Activated CD4-positive, alpha-beta T cell treated with anti-CD3 and anti-CD28 coated beads, Interleukin-2, amount 10 ng/mL, durations not matched to agents 7 days and 5 days (primary cell): ENCODE measurements around the gene HDLBP. TPM values are rescaled to one million over a fixed set of nuclear protein-coding genes. Genes with fewer than 3 reads are reported as not detected.
A peak's percentile ranks its signal among the peaks of the same experiment; 100 is the strongest.

Experiments
- CTCF ChIA-PET: fragments of 350-600 bp; sonication (Branson Sonifier 250); formaldehyde crosslinking; loops from one replicate; lab custom pipeline; 2021; ENCODE audit warnings: antibody characterized with exemption; lab: Charles Lee
- POLR2A ChIA-PET: fragments of 350-600 bp; sonication (Branson Sonifier 250); formaldehyde crosslinking; loops from one replicate; lab custom pipeline; 2021; ENCODE audit warnings: antibody characterized with exemption; lab: Charles Lee
- DNase-seq: peaks from one replicate; pipeline ENCODE4 v3.0.0-alpha.2; 2020
- H3K27ac Mint-ChIP-seq: one replicate; pipeline ENCODE4 v1.8.0; 2021; ENCODE audit warnings: mild to moderate bottlenecking, moderate library complexity, mixed read lengths
- H3K27me3 Mint-ChIP-seq: one replicate; pipeline ENCODE4 v1.8.0; 2021; ENCODE audit warnings: mixed read lengths
- H3K36me3 Mint-ChIP-seq: one replicate; pipeline ENCODE4 v1.8.0; 2021; ENCODE audit warnings: low read depth, mixed read lengths
- H3K4me1 Mint-ChIP-seq: one replicate; pipeline ENCODE4 v1.8.0; 2021; ENCODE audit warnings: mixed read lengths
- H3K4me3 Mint-ChIP-seq: one replicate; pipeline ENCODE4 v1.8.0; 2021; ENCODE audit warnings: mild to moderate bottlenecking, moderate library complexity, mixed read lengths
- H3K9me3 Mint-ChIP-seq: one replicate; pipeline ENCODE4 v1.8.0; 2021; ENCODE audit warnings: mixed read lengths
- total RNA-seq, 2 experiments: library from RNA; stranded (reverse); gene quantifications; one replicate each; pipeline ENCODE4 v1.2.3, GENCODE V29; 2021

HDLBP gene
- total RNA-seq, 2 experiments from 2014 or later, result 198 to 203 TPM

DNA sequence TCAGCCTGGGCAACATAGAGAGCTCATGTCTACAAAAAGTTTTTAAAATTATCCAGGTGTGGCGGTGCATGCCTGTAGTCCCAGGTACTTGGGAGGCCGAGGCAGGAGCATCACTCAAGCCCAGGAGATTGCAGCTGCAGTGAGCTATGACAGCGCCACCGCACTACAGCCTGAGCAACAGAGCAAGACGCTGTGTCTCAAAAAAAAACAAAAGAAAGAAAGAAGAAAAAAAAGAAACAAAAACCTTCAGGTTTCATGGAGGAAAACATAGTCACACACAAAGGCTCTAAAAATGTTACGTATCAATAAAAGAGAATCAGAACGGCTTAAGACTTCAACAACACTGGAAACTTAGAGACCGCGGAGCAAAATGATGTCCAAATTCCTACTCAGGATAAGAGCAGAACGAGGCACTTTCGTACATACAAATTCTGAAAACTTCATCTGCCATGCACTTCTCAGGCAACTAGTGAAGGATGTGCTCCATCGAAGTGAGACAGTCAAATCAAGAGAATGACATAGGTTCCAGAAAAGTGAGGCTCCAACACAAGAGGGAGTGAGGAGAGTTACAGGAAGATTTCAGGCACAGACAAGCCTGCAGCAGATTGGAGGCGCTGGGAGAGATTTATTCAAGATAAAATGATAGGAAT lies 4.4 kb downstream of the HDLBP start:
- Mint-ChIP-seq H3K27me3 (no peaks in the 10 kb centered on the region), H3K4me1 (peaks cover 71% of the 10 kb centered on the region), H3K4me3 (no peak overlapping the region), H3K27ac (peak overlapping the region; percentile 60), H3K36me3 (peaks cover 24% of the 10 kb centered on the region), H3K9me3 (no peaks in the 10 kb centered on the region)
- no peak for DNase-seq
- ChIA-PET CTCF (no interaction called here), POLR2A (no interaction called here)

DNA sequence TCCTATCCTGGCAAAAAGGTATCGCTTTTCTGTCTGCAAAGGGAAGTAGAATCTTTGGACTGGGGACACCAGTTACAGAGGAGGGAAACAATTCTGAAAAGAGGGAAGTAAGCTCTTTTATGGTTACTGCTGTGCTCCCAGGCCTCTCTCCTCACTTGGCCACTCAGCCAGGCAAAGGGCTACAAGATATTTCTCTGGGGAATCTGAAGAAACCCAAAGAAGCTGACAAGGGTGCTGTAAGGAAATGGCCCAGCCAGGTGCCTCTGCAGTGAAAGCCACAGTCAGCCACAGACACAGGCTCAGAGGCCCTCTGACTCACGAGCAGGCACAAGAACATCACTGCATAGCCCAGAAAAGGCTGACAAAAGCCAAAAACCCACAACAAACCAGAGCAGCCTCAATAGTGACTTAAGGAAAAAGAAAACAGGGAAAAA lies 5.8 kb downstream of the HDLBP start:
- POLR2A ChIA-PET, result no interaction called here
- Mint-ChIP-seq H3K9me3 (no peaks in the 10 kb centered on the region), H3K36me3 (peaks cover 24% of the 10 kb centered on the region), H3K4me3 (peak overlapping the region; percentile 37), H3K27me3 (no peaks in the 10 kb centered on the region), H3K27ac (peak overlapping the region; percentile 86), H3K4me1 (peaks cover 80% of the 10 kb centered on the region)
- CTCF ChIA-PET, result no interaction called here
- DNase-seq, result peak; percentile 78

DNA sequence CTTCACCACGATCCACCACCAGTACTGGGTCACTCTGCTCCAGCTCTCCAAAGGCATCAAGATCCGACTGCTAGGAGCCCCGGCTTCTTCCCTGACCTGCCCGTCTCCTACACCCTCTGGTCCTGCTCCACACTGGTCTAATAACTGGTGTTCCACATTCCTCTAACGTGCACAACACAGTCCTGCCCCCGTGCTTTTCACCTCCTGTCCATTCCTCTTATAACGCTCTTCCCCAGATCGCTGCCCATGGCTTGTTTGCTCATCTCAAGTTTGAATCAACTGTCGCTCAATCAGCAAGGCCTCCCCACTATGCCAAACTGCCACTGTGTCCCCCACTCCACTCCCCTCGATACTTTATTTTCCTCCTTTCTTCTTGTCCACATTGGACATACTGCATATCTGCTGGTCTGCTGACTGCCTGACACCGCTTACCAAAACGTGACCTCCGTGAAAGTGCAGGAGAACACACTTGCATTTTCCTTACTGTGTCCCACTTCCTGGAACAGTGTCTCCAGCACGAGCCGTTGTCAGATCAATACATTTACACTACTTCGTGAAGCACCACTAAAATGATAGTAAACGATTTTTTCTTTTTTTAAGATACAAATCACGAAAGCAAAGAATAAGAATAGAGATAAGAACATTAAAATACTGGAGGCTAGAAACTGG lies 6.5 kb downstream of the HDLBP start:
- Mint-ChIP-seq H3K27ac (peak overlapping the region; percentile 86), H3K9me3 (no peaks in the 10 kb centered on the region), H3K4me3 (peak overlapping the region; percentile 37), H3K27me3 (no peaks in the 10 kb centered on the region), H3K4me1 (peaks cover 80% of the 10 kb centered on the region), H3K36me3 (peaks cover 24% of the 10 kb centered on the region)
- DNase-seq, result no peak
- POLR2A ChIA-PET, result no interaction called here
- CTCF ChIA-PET, result no interaction called here

DNA sequence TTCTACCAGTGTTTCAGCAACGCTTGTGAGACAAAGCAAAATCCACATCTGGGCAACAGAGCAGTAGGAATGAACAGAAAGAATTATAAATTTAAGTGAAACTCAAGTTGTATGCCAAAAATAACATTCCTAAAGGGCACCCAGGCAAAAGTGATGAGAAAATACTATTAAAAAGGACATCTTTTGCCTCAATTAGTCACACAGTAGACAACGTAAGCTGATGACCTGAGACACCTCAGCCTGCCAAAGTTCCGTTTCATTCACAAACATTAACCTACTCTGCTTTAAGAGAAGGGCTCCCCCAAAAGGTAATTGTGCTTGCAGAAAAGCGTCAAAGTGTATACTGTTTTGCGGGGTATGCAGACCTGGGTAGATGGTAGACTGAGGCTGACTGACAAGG lies 7.2 kb downstream of the HDLBP start:
- Mint-ChIP-seq H3K4me1 (peaks cover 75% of the 10 kb centered on the region), H3K27me3 (no peaks in the 10 kb centered on the region), H3K27ac (peak overlapping the region; percentile 38), H3K4me3 (no peak overlapping the region), H3K9me3 (no peaks in the 10 kb centered on the region), H3K36me3 (peaks cover 21% of the 10 kb centered on the region)
- ChIA-PET POLR2A (no interaction called here), CTCF (no interaction called here)
- DNase-seq, result no peak

DNA sequence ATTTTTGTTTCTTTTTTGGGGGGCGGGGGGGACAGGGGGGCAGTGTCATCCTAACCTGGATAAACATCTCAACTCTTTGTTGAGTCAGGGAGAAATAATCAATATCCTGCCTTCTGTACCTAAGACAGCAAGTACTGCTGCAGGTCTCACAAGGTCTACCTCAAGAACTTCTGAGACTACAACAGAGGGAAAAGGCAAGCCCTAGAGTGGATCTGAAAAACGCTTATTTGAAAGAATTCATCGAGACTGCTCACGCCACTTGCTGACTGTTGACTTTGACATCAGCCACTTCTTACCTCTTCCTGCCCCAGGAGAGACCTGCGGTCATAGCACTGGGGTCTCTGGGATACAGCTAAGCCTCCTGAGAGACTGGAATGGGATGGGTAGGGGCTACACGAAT lies 8.4 kb downstream of the HDLBP start:
- Mint-ChIP-seq H3K27me3 (no peaks in the 10 kb centered on the region), H3K9me3 (no peaks in the 10 kb centered on the region), H3K36me3 (peaks cover 16% of the 10 kb centered on the region), H3K27ac (no peak overlapping the region), H3K4me1 (peaks cover 73% of the 10 kb centered on the region), H3K4me3 (no peak overlapping the region)
- CTCF ChIA-PET, result interaction anchor here (0.6 kb wide), 2 partner anchors 9 to 10 kb away, joined by 4 to 5 read pairs; no protein-coding TSS in a partner anchor
- DNase-seq, result no peak
- POLR2A ChIA-PET, result interaction anchor here (0.6 kb wide), 1 partner anchor 534 kb away, joined by 3 read pairs; no protein-coding TSS in a partner anchor

DNA sequence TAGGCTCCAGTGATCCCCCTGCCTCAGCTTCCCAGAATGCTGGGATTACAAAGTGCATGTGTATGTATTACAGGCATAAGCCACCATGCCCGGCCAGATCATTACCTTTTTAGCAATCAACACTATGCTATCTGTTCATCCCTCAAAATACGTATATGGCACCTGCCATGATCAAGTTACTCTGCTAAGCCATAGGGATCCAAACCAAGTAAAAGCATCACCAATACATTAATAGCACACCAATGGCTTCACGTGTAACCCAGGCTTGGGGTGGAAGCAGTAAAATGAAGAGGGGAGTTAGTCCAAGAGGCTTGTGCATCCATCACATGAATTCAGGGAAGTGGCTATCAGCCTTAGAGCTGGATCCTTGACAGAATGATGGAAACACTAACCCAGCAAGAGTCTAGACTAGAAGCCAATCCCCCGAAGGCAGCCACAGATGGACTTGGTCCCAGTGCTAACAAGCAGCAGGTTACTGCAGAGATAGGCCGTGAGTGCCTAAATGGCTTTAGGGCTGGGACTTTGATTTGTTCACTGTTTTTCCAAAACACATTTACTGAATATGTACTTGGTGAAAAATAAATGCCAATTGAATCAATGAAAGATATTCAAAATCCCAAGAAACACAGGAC lies 11.3 kb downstream of the HDLBP start:
- peaks cover 60% of the 10 kb centered on the region for H3K4me1 Mint-ChIP-seq
- ChIA-PET CTCF (interaction anchor here (0.9 to 1.9 kb wide), 2 partner anchors 10 to 11 kb away, joined by 6 to 7 read pairs; no protein-coding TSS in a partner anchor), POLR2A (no interaction called here)
- no peaks in the 10 kb centered on the region for H3K27me3 Mint-ChIP-seq
- H3K36me3 Mint-ChIP-seq, result peaks cover 11% of the 10 kb centered on the region
- no peaks in the 10 kb centered on the region for H3K9me3 Mint-ChIP-seq
- no peak for DNase-seq
- no peak overlapping the region for H3K4me3 Mint-ChIP-seq
- H3K27ac Mint-ChIP-seq, result no peak overlapping the region

DNA sequence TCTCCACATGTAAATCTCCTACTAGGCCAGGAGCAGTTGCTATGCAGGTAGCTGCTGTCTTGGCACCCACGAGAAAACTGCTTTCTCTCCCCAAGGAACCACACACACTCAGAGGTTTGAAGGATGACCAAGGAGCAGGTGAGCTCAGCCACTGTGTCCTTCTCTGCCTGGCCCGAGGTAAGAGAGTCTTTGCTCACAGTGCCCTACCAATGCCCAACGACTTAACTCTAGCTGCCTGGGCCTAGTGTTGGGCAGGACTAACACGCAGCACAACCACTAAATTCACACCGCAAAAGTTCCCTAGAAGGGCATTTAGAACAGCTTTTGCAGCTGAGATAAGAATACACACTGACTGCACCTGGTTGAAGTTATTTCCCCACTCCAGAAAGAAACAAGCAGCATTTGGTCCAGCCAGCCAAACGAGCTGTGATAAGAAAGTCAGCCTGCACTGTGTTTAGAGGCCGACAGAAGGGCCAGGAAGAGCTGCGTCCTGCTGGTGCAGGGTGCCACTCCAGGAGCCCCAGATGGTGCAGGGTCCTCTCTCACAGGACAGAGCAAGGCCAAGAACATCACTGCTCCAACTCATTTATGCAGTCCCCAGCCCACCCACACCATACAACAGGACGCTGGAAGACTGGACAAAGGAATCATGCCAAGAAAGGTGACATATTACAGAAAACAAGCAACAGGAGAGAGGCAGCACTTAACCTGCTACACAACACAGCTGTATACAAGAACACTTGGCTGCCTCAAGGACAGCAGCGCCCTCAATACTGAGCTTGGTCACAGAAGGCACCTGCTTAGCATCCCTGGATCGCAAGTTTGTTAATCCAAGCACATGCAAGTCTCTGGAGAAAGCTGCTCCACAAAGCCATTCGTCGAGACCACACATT lies 12.5 kb downstream of the HDLBP start:
- CTCF ChIA-PET, result interaction anchor here (0.9 to 2.0 kb wide), 3 partner anchors 10 to 12 kb away, joined by 5 to 7 read pairs (median 6); no protein-coding TSS in a partner anchor
- peak overlapping the region; percentile 15 for H3K27ac Mint-ChIP-seq

DNA sequence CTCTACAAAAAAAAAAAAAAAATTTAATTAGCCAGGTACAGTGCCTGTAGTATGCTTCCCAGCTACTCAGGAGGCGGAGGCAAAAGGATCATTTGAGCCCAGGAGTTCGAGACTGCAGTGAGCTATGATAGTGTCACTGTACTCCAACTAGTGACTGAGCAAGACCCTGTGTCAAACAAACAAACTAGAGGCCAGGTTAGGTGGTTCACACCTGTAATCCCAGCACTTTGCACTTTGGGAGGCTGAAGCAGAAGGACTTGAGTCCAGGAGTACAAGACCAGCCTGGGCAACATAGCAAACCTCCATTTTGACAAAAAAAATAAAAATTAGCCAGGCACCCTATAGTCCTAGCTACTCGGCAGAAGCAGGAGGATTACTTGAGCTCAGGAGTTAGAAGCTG lies 13.4 kb downstream of the HDLBP start:
- Mint-ChIP-seq H3K4me1 (peaks cover 56% of the 10 kb centered on the region), H3K36me3 (peaks cover 5% of the 10 kb centered on the region)
- CTCF ChIA-PET, result interaction anchor here (1.3 to 2.0 kb wide), 3 partner anchors 9 to 21 kb away, joined by 3 to 7 read pairs (median 5); no protein-coding TSS in a partner anchor

More for the DNA sequence above, 12.5 kb downstream of the HDLBP start:
- H3K9me3 Mint-ChIP-seq, result no peaks in the 10 kb centered on the region
- POLR2A ChIA-PET, result no interaction called here
- no peak for DNase-seq
- no peaks in the 10 kb centered on the region for H3K27me3 Mint-ChIP-seq
- H3K4me3 Mint-ChIP-seq, result no peak overlapping the region
- peaks cover 5% of the 10 kb centered on the region for H3K36me3 Mint-ChIP-seq
- H3K4me1 Mint-ChIP-seq, result peaks cover 57% of the 10 kb centered on the region

DNA sequence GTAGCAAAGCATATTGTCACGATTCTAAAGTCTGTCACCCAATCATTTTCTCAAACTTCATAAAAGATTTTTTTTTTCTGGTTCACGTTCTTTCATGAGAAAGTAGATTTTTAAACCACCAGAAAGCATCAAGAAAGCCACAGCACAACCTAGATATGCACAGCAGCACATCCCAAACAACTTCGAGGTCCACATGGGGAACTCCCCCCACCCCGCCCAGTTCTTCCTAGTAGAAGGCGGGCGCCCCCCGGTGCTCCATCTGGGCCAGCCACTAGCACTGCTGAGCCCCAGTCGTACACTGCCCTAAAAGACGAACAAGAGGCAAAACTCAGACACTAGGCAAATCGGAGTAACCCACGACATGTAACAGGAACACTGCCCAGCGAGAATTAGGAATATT lies 15.5 kb downstream of the HDLBP start:
- peaks cover 54% of the 10 kb centered on the region for H3K4me1 Mint-ChIP-seq
- H3K9me3 Mint-ChIP-seq, result no peaks in the 10 kb centered on the region
- H3K27ac Mint-ChIP-seq, result no peak overlapping the region
- no peaks in the 10 kb centered on the region for H3K27me3 Mint-ChIP-seq
- CTCF ChIA-PET, result no interaction called here
- no peak overlapping the region for H3K4me3 Mint-ChIP-seq
- POLR2A ChIA-PET, result no interaction called here
- peaks cover 10% of the 10 kb centered on the region for H3K36me3 Mint-ChIP-seq
- DNase-seq, result peak; percentile 52

More for the DNA sequence above, 13.4 kb downstream of the HDLBP start:
- Mint-ChIP-seq H3K9me3 (no peaks in the 10 kb centered on the region), H3K27ac (no peak overlapping the region), H3K27me3 (no peaks in the 10 kb centered on the region), H3K4me3 (no peak overlapping the region)
- POLR2A ChIA-PET, result no interaction called here
- DNase-seq, result no peak

DNA sequence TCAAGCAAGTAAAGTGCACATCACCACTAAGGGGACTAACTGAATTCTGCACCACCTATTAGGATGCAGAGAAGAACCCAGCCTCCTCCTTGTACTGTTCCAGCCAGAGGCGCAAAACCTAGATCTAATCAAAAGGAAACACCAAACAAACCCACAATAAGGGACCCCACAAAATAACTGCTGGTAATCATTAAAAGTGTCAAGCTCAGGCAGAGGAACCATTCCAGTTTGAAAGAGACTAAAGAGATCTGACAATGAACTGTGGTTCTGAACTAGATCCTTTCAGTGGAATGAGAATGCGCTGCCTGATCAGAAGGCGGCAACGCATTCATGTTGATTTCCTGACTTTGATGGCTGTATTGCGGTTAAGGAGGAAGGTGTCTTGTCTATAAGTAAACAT lies 16.8 kb downstream of the HDLBP start:
- Mint-ChIP-seq H3K36me3 (peaks cover 10% of the 10 kb centered on the region), H3K4me3 (peak overlapping the region; percentile 60), H3K9me3 (no peaks in the 10 kb centered on the region), H3K27me3 (no peaks in the 10 kb centered on the region), H3K27ac (peak overlapping the region; percentile 86), H3K4me1 (peaks cover 45% of the 10 kb centered on the region)
- POLR2A ChIA-PET, result no interaction called here
- DNase-seq, result peak; percentile 47
- CTCF ChIA-PET, result interaction anchor here (0.6 to 0.8 kb wide), 2 partner anchors 8 to 11 kb away, joined by 3 to 5 read pairs; no protein-coding TSS in a partner anchor

DNA sequence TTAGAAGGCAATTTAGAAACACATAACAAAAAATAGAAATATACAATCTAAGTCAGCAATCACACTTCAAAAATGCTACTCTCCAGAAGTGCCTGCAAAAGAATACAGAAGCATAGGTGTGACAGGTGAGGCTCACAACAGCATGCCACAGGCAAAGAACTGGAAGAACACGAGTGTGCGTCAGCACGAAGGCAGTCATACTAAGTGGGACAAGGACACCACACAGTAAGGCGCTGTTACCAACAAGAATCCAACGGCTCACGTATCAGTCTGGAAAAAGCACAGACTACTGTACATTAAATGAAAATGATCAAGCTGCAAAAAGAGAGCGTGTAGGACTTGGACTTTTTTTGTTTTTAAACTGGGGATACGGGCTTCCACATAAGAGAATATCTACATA lies 18.7 kb downstream of the HDLBP start:
- ChIA-PET CTCF (interaction anchor here (0.6 to 0.7 kb wide), 3 partner anchors 10 to 47 kb away, joined by 3 to 4 read pairs (median 4); no protein-coding TSS in a partner anchor), POLR2A (no interaction called here)
- DNase-seq, result no peak
- peaks cover 48% of the 10 kb centered on the region for H3K4me1 Mint-ChIP-seq
- H3K27me3 Mint-ChIP-seq, result no peaks in the 10 kb centered on the region
- H3K4me3 Mint-ChIP-seq, result no peak overlapping the region
- no peak overlapping the region for H3K27ac Mint-ChIP-seq
- no peaks in the 10 kb centered on the region for H3K9me3 Mint-ChIP-seq
- peaks cover 10% of the 10 kb centered on the region for H3K36me3 Mint-ChIP-seq
